Loucy (cell line): ENCODE data around the gene RAB7A.

Experiments
- H2AFZ ChIP-seq: fragments of 200-600 bp; sonication (generic); 2 replicates; pipeline ENCODE4 v1.6.0; 2016; ENCODE audit warnings: antibody characterized with exemption, mild to moderate bottlenecking, low read length, moderate library complexity
- H3F3A ChIP-seq: fragments of 200-600 bp; 2 replicates; pipeline ENCODE4 v1.6.0; 2016; ENCODE audit warnings: antibody characterized with exemption, low read depth, mild to moderate bottlenecking
- H3K27me3 ChIP-seq: fragments of 200-600 bp; sonication (generic); 2 replicates; pipeline ENCODE4 v1.6.1; 2014; ENCODE audit warnings: low read length, mild to moderate bottlenecking; ENCODE audit not compliant: insufficient read depth, poor library complexity, severe bottlenecking
- H3K36me3 ChIP-seq: fragments of 200-600 bp; sonication (generic); 2 replicates; pipeline ENCODE4 v1.6.1; 2016; ENCODE audit warnings: low read length; ENCODE audit not compliant: insufficient read depth
- H3K4me1 ChIP-seq: fragments of 200-600 bp; sonication (generic); 2 replicates; pipeline ENCODE4 v1.5.1; 2014; ENCODE audit warnings: low read length, mild to moderate bottlenecking; ENCODE audit not compliant: insufficient read depth, poor library complexity, severe bottlenecking
- H3K4me2 ChIP-seq: fragments of 200-600 bp; sonication (generic); 2 replicates; pipeline ENCODE4 v1.6.0; 2014; ENCODE audit warnings: antibody characterized with exemption, low read length, low read depth, mild to moderate bottlenecking; ENCODE audit not compliant: poor library complexity, severe bottlenecking
- H3K4me3 ChIP-seq: fragments of 200-600 bp; sonication (generic); 2 replicates; pipeline ENCODE4 v1.5.1; 2014; ENCODE audit warnings: low read length, mild to moderate bottlenecking, mixed read lengths; ENCODE audit not compliant: poor library complexity, severe bottlenecking
- H3K79me2 ChIP-seq: fragments of 200-600 bp; sonication (generic); 2 replicates; pipeline ENCODE4 v1.6.1; 2014; ENCODE audit warnings: low read length; ENCODE audit not compliant: insufficient read depth
- H3K9ac ChIP-seq: fragments of 200-600 bp; sonication (generic); 2 replicates; pipeline ENCODE4 v1.6.0; 2014; ENCODE audit warnings: mild to moderate bottlenecking, low read depth, low read length, moderate library complexity; ENCODE audit not compliant: poor library complexity, severe bottlenecking
- H3K9me2 ChIP-seq: fragments of 200-600 bp; sonication (generic); replicated peaks from 2 replicates; pipeline ENCODE4 v1.6.1; 2016; ENCODE audit warnings: low read depth, low read length, mixed read lengths
- H3K9me3 ChIP-seq: fragments of 200-600 bp; sonication (generic); 2 replicates; pipeline ENCODE4 v1.6.1; 2014; ENCODE audit warnings: mild to moderate bottlenecking, antibody characterized with exemption, low read length, low read depth; ENCODE audit not compliant: insufficient read depth
- H4K20me1 ChIP-seq: fragments of 200-600 bp; sonication (generic); 2 replicates; pipeline ENCODE4 v1.6.0; 2014; ENCODE audit warnings: antibody characterized with exemption, low read length, mild to moderate bottlenecking; ENCODE audit not compliant: insufficient read depth, poor library complexity, severe bottlenecking
- EZH2phosphoT487 ChIP-seq: fragments of 200-600 bp; IDR thresholded peaks from 2 replicates; pipeline ENCODE4 v1.6.1; 2018; ENCODE audit warnings: antibody characterized with exemption, mild to moderate bottlenecking, moderate library complexity, borderline replicate concordance
- TF ChIP-seq, protein P1 (sequence below): fragments of 200-600 bp; sonication (generic); conservative IDR thresholded peaks from 2 replicates; pipeline ENCODE4 v1.5.1; 2014; ENCODE audit warnings: mild to moderate bottlenecking, antibody characterized with exemption, low read length

RAB7A gene

DNA sequence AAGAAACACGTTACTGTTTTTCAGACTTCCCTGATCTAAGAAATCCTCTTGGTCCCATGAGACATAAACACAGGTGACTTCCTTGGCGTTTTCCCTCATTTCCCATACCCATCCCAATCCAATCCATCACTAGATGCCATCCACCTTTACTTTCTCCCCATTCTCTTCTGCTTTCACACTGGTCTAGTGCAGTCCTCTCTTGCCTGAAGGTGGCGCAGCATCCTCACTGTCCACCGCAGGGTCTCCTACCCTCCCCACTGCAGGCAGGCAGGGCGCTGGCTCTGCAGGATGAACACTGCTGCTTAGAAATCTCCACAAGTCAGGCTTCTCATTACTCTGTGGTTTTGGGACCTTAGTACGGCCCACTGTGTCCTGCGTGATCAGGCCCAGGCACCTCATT is 58.2 kb downstream of the RAB7A start:
- peaks cover 2% of the 10 kb centered on the region; the same call in 1 of the 2 replicates for H3K36me3 ChIP-seq
- H3K27me3 ChIP-seq, result no peaks in the 10 kb centered on the region
- no peaks in the 10 kb centered on the region for H3F3A ChIP-seq
- H3K9ac ChIP-seq, result no peak overlapping the region
- H2AFZ ChIP-seq, result no peak overlapping the region
- no peaks in the 10 kb centered on the region for H3K9me3 ChIP-seq
- peaks cover 99% of the 10 kb centered on the region for H3K79me2 ChIP-seq
- no peaks in the 10 kb centered on the region for H3K9me2 ChIP-seq
- no peak overlapping the region for H3K4me3 ChIP-seq
- peaks cover 31% of the 10 kb centered on the region for H3K4me1 ChIP-seq
- no peak overlapping the region for H3K4me2 ChIP-seq
- H4K20me1 ChIP-seq, result peaks cover 83% of the 10 kb centered on the region
- TF ChIP-seq, protein P1, sequence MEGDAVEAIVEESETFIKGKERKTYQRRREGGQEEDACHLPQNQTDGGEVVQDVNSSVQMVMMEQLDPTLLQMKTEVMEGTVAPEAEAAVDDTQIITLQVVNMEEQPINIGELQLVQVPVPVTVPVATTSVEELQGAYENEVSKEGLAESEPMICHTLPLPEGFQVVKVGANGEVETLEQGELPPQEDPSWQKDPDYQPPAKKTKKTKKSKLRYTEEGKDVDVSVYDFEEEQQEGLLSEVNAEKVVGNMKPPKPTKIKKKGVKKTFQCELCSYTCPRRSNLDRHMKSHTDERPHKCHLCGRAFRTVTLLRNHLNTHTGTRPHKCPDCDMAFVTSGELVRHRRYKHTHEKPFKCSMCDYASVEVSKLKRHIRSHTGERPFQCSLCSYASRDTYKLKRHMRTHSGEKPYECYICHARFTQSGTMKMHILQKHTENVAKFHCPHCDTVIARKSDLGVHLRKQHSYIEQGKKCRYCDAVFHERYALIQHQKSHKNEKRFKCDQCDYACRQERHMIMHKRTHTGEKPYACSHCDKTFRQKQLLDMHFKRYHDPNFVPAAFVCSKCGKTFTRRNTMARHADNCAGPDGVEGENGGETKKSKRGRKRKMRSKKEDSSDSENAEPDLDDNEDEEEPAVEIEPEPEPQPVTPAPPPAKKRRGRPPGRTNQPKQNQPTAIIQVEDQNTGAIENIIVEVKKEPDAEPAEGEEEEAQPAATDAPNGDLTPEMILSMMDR, result peak; percentile 77
- TF ChIP-seq EZH2phosphoT487, result no peak

DNA sequence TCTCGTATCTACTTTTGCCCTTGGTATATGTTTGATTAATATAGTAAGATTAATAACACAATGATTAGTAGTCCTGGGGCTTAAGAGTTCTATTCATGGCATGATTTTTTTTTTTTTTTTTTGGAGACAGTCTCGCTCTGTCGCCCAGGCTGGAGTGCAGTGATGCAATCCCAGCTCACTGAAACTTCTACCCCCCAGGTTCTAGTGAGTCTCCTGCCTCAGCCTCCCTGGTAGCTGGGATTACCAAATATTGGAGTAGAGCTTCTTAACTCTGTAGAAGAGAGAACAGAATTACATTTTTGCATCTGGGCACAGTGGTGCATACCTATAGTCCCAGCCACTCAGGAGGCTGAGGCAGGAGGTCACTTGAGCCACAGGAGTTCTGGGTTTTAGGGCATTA is 58.9 kb downstream of the RAB7A start:
- TF ChIP-seq, protein P1, result no peak
- no peak for TF ChIP-seq EZH2phosphoT487
- H2AFZ ChIP-seq, result no peak overlapping the region
- H3K9me2 ChIP-seq, result no peaks in the 10 kb centered on the region
- H3K79me2 ChIP-seq, result peaks cover 99% of the 10 kb centered on the region
- H4K20me1 ChIP-seq, result peaks cover 82% of the 10 kb centered on the region
- peaks cover 2% of the 10 kb centered on the region; the same call in 1 of the 2 replicates for H3K36me3 ChIP-seq
- no peaks in the 10 kb centered on the region for H3K27me3 ChIP-seq
- no peak overlapping the region for H3K4me2 ChIP-seq
- no peaks in the 10 kb centered on the region for H3F3A ChIP-seq
- no peak overlapping the region for H3K4me3 ChIP-seq
- peaks cover 34% of the 10 kb centered on the region for H3K4me1 ChIP-seq
- H3K9me3 ChIP-seq, result no peaks in the 10 kb centered on the region
- no peak overlapping the region for H3K9ac ChIP-seq

DNA sequence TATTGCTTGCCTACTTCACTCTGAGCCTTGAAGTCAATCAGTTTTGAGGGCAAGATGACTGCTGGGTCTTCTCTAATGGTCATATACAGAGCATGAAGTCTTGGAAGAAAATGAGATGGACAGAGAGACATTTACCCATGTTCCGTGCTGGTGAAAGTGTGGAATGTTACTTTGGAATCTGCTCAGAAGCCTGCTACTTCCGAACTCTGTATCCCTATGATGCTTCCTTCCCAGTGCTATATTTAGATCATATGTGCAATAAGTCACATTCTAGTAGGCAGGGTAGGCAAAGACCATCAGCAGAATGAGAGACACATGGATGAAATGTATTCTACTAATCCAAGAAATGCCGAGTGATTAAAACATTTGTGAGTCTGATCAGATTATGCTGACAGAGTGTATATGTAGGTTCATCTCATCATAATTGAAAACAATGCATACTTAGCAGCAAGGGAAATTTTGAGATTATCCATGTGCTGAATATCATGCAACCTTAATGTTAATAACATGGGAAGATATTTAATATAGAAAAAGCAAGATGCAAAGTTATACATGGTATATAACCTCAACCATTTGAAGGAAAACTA is 60.5 kb downstream of the RAB7A start:
- Histone ChIP-seq H4K20me1 (peaks cover 72% of the 10 kb centered on the region), H3K4me2 (no peak overlapping the region), H3K9me3 (no peaks in the 10 kb centered on the region), H3F3A (no peaks in the 10 kb centered on the region), H3K4me3 (no peak overlapping the region), H3K4me1 (peaks cover 31% of the 10 kb centered on the region), H3K9me2 (no peaks in the 10 kb centered on the region), H3K9ac (no peak overlapping the region), H3K36me3 (peaks cover 2% of the 10 kb centered on the region; the same call in 1 of the 2 replicates), H3K27me3 (no peaks in the 10 kb centered on the region), H3K79me2 (peaks cover 99% of the 10 kb centered on the region), H2AFZ (no peak overlapping the region)
- TF ChIP-seq EZH2phosphoT487, result no peak
- TF ChIP-seq, protein P1, result no peak
